ENCODE measurements around the gene HOXB7.
A peak's percentile ranks its signal among the peaks of the same experiment; 100 is the strongest.

HOXB7 gene

GRCh38 chr17:48578616-48579470, 32.0 kb downstream of the HOXB7 start:
- no peak for DNase-seq

- DNase-seq: no peak
Measured at GRCh38 chr17:48577946-48578615, 32.7 kb downstream of the HOXB7 start, which contains the start of gene HOXB4. TSS of gene HOXB4 (minus strand) at chr17:48578350. CDS start at chr17:48578319, 31 bp downstream.

GRCh38 chr17:48577330-48577945, 33.4 kb downstream of the HOXB7 start:
- no peak for DNase-seq

- DNase-seq: no peak
Measured at GRCh38 chr17:48576479-48577309, 34.1 kb downstream of the HOXB7 start.

GRCh38 chr17:48575673-48576478, 34.9 kb downstream of the HOXB7 start:
- DNase-seq: no peak

- peak; percentile 47 to 55 for DNase-seq
Measured at GRCh38 chr17:48575066-48575582, 35.7 kb downstream of the HOXB7 start.

GRCh38 chr17:48574505-48575065, 36.2 kb downstream of the HOXB7 start:
- no peak for DNase-seq

- DNase-seq: no peak
Measured at GRCh38 chr17:48571826-48572417, 38.9 kb downstream of the HOXB7 start.

- no peak for DNase-seq
Measured at GRCh38 chr17:48571024-48571818, 39.6 kb downstream of the HOXB7 start.

GRCh38 chr17:48570325-48571023, 40.3 kb downstream of the HOXB7 start:
- DNase-seq: no peak

GRCh38 chr17:48569674-48570324, 41.0 kb downstream of the HOXB7 start:
- no peak for DNase-seq

GRCh38 chr17:48569240-48569582, 41.6 kb downstream of the HOXB7 start:
- DNase-seq: no peak

- DNase-seq: no peak
Measured at GRCh38 chr17:48568499-48569239, 42.1 kb downstream of the HOXB7 start.

GRCh38 chr17:48567646-48568354, 43.0 kb downstream of the HOXB7 start:
- no peak for DNase-seq

- DNase-seq: no peak
Measured at GRCh38 chr17:48567209-48567608, 43.6 kb downstream of the HOXB7 start.

- no peak for DNase-seq
Measured at GRCh38 chr17:48566717-48567116, 44.1 kb downstream of the HOXB7 start.

GRCh38 chr17:48565925-48566710, 44.7 kb downstream of the HOXB7 start:
- no peak for DNase-seq

Measured in SHP77 (cell line).